ENCODE data around the gene KIF25.

The KIF25 gene

DNA sequence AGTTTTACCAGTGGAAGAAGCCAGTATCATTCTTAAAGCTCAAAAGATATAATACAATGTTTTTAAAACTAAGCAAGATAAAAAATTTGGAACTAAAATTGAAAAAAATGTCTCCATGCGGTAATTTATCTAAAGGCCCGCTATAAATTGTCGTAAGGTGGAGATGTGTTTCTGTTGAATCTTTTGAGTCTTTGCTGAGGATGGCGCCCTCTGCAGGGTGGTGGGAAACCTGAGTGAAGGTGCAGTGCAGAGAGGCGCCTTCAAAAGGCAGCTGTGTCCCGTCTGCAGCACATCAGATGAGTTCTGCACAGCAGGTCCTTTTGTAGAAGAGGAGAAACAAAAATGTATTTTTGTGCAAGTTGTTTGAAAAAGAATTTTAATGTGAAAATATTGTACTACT lies 29.4 kb upstream of the KIF25 start:
- ATAC-seq = peak; percentile 52; the same call in 1 of the 3 replicates
- TF ChIP-seq, protein P1, sequence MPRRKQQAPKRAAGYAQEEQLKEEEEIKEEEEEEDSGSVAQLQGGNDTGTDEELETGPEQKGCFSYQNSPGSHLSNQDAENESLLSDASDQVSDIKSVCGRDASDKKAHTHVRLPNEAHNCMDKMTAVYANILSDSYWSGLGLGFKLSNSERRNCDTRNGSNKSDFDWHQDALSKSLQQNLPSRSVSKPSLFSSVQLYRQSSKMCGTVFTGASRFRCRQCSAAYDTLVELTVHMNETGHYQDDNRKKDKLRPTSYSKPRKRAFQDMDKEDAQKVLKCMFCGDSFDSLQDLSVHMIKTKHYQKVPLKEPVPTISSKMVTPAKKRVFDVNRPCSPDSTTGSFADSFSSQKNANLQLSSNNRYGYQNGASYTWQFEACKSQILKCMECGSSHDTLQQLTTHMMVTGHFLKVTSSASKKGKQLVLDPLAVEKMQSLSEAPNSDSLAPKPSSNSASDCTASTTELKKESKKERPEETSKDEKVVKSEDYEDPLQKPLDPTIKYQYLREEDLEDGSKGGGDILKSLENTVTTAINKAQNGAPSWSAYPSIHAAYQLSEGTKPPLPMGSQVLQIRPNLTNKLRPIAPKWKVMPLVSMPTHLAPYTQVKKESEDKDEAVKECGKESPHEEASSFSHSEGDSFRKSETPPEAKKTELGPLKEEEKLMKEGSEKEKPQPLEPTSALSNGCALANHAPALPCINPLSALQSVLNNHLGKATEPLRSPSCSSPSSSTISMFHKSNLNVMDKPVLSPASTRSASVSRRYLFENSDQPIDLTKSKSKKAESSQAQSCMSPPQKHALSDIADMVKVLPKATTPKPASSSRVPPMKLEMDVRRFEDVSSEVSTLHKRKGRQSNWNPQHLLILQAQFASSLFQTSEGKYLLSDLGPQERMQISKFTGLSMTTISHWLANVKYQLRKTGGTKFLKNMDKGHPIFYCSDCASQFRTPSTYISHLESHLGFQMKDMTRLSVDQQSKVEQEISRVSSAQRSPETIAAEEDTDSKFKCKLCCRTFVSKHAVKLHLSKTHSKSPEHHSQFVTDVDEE (CRISPR knock-in tag; IDR thresholded peaks at IDR 0.05) = no peak
- no peak for TF ChIP-seq ZFP30 (CRISPR knock-in tag; IDR thresholded peaks at IDR 0.05)
- TF ChIP-seq CSDC2 (CRISPR knock-in tag; IDR thresholded peaks at IDR 0.05) = no peak
- no peak for TF ChIP-seq ARNTL (CRISPR knock-in tag; IDR thresholded peaks at IDR 0.05; ENCODE audit: borderline replicate concordance, low read depth)
- TF ChIP-seq GLIS3 (CRISPR knock-in tag; IDR thresholded peaks at IDR 0.05) = no peak
- TF ChIP-seq ZNF8 (CRISPR knock-in tag; IDR thresholded peaks at IDR 0.05) = no peak
- no peak for TF ChIP-seq BACH2 (CRISPR knock-in tag; IDR thresholded peaks at IDR 0.05; ENCODE audit: borderline replicate concordance)
- no peak for TF ChIP-seq ZC3H10 (CRISPR knock-in tag; IDR thresholded peaks at IDR 0.05)
- TF ChIP-seq PPARA (CRISPR knock-in tag; IDR thresholded peaks at IDR 0.05; ENCODE audit: borderline replicate concordance) = no peak
- TF ChIP-seq ZFP3 (CRISPR knock-in tag; IDR thresholded peaks at IDR 0.05) = no peak
- no peak for TF ChIP-seq SNAI2 (CRISPR knock-in tag; IDR thresholded peaks at IDR 0.05)
- TF ChIP-seq TOX (CRISPR knock-in tag; IDR thresholded peaks at IDR 0.05; ENCODE audit: borderline replicate concordance) = no peak

DNA sequence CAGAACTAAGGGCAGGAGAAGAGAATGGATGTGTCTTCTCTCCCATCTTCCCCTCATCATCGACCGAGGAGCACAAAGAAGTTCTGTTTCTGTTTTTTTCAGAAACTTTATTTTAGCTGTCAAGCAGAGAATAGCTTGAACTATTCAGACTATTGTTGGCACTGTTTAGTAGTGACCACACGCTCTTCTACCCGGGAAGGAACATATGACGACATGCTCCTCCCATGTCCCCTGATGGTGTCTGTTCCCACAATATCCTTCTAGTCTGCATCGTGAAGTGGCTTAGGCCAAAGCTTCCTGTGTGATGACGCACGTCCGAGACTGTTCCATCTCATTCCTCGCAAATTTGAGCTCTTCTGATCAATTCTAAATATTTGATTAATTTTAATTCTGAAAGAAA lies 27.2 kb upstream of the KIF25 start:
- no peak for ATAC-seq
- no peak for TF ChIP-seq BACH2 (CRISPR knock-in tag; IDR thresholded peaks at IDR 0.05; ENCODE audit: borderline replicate concordance)
- no peak for TF ChIP-seq ZNF8 (CRISPR knock-in tag; IDR thresholded peaks at IDR 0.05)
- TF ChIP-seq ZFP30 (CRISPR knock-in tag; IDR thresholded peaks at IDR 0.05) = no peak
- TF ChIP-seq ZNF70 (CRISPR knock-in tag; IDR thresholded peaks at IDR 0.05) = no peak
- no peak for TF ChIP-seq ZC3H10 (CRISPR knock-in tag; IDR thresholded peaks at IDR 0.05)
- TF ChIP-seq, protein P1 (CRISPR knock-in tag; IDR thresholded peaks at IDR 0.05) = no peak

DNA sequence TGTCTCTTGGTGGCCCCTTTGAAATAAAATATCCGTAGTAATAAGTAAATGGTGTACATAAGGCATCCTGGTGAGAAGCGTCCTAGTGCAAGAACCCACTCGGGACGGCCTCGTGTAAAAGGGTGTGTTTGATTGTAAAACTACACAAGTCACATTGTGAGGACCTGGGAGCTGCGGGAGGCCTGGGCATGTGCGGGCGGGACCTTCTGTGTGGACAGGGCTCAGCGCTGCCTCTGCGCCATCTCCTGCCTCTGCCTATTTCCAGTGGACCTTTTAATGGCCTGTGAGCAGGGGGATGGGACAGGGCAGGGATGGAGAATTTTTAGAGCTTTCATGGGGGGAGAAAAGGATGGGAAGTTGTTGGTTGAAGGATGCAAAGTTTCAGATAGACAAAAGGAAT lies 25.3 kb upstream of the KIF25 start:
- TF ChIP-seq, protein P1 (CRISPR knock-in tag; IDR thresholded peaks at IDR 0.05) = no peak
- TF ChIP-seq ZC3H10 (CRISPR knock-in tag; IDR thresholded peaks at IDR 0.05) (no peak), OSR1 (CRISPR knock-in tag; IDR thresholded peaks at IDR 0.05) (no peak), ZNF565 (CRISPR knock-in tag; conservative IDR thresholded peaks at IDR 0.05; ENCODE audit: low read depth) (no peak), SNAI2 (CRISPR knock-in tag; IDR thresholded peaks at IDR 0.05) (no peak), ARNTL (CRISPR knock-in tag; IDR thresholded peaks at IDR 0.05; ENCODE audit: borderline replicate concordance, low read depth) (no peak), TOX (CRISPR knock-in tag; IDR thresholded peaks at IDR 0.05; ENCODE audit: borderline replicate concordance) (no peak), ZFP30 (CRISPR knock-in tag; IDR thresholded peaks at IDR 0.05) (no peak), ISL1 (CRISPR knock-in tag; IDR thresholded peaks at IDR 0.05) (no peak), PPARA (CRISPR knock-in tag; IDR thresholded peaks at IDR 0.05; ENCODE audit: borderline replicate concordance) (no peak), ESRRG (CRISPR knock-in tag; IDR thresholded peaks at IDR 0.05) (no peak), ZFP3 (CRISPR knock-in tag; IDR thresholded peaks at IDR 0.05) (no peak), RARB (CRISPR knock-in tag; IDR thresholded peaks at IDR 0.05) (no peak), ZNF8 (CRISPR knock-in tag; IDR thresholded peaks at IDR 0.05) (no peak)
- TF ChIP-seq, protein P2, sequence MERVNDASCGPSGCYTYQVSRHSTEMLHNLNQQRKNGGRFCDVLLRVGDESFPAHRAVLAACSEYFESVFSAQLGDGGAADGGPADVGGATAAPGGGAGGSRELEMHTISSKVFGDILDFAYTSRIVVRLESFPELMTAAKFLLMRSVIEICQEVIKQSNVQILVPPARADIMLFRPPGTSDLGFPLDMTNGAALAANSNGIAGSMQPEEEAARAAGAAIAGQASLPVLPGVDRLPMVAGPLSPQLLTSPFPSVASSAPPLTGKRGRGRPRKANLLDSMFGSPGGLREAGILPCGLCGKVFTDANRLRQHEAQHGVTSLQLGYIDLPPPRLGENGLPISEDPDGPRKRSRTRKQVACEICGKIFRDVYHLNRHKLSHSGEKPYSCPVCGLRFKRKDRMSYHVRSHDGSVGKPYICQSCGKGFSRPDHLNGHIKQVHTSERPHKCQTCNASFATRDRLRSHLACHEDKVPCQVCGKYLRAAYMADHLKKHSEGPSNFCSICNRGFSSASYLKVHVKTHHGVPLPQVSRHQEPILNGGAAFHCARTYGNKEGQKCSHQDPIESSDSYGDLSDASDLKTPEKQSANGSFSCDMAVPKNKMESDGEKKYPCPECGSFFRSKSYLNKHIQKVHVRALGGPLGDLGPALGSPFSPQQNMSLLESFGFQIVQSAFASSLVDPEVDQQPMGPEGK (CRISPR knock-in tag; IDR thresholded peaks at IDR 0.05; ENCODE audit: borderline replicate concordance) = no peak
- TF ChIP-seq, protein P3, sequence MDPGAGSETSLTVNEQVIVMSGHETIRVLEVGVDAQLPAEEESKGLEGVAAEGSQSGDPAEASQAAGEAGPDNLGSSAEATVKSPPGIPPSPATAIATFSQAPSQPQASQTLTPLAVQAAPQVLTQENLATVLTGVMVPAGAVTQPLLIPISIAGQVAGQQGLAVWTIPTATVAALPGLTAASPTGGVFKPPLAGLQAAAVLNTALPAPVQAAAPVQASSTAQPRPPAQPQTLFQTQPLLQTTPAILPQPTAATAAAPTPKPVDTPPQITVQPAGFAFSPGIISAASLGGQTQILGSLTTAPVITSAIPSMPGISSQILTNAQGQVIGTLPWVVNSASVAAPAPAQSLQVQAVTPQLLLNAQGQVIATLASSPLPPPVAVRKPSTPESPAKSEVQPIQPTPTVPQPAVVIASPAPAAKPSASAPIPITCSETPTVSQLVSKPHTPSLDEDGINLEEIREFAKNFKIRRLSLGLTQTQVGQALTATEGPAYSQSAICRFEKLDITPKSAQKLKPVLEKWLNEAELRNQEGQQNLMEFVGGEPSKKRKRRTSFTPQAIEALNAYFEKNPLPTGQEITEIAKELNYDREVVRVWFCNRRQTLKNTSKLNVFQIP (CRISPR knock-in tag; IDR thresholded peaks at IDR 0.05; ENCODE audit: borderline replicate concordance, low read depth) = no peak
- TF ChIP-seq, protein P4, sequence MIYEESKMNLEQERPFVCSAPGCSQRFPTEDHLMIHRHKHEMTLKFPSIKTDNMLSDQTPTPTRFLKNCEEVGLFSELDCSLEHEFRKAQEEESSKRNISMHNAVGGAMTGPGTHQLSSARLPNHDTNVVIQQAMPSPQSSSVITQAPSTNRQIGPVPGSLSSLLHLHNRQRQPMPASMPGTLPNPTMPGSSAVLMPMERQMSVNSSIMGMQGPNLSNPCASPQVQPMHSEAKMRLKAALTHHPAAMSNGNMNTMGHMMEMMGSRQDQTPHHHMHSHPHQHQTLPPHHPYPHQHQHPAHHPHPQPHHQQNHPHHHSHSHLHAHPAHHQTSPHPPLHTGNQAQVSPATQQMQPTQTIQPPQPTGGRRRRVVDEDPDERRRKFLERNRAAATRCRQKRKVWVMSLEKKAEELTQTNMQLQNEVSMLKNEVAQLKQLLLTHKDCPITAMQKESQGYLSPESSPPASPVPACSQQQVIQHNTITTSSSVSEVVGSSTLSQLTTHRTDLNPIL (CRISPR knock-in tag; IDR thresholded peaks at IDR 0.05; ENCODE audit: low read depth) = no peak
- TF ChIP-seq, protein P5, sequence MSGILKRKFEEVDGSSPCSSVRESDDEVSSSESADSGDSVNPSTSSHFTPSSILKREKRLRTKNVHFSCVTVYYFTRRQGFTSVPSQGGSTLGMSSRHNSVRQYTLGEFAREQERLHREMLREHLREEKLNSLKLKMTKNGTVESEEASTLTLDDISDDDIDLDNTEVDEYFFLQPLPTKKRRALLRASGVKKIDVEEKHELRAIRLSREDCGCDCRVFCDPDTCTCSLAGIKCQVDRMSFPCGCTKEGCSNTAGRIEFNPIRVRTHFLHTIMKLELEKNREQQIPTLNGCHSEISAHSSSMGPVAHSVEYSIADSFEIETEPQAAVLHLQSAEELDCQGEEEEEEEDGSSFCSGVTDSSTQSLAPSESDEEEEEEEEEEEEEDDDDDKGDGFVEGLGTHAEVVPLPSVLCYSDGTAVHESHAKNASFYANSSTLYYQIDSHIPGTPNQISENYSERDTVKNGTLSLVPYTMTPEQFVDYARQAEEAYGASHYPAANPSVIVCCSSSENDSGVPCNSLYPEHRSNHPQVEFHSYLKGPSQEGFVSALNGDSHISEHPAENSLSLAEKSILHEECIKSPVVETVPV (CRISPR knock-in tag; IDR thresholded peaks at IDR 0.05) = no peak
- ATAC-seq = no peak
